Fibroblast of pulmonary artery (primary cell): ENCODE results near the gene RRAD.
"Not testable (repeated sequence)": the region's sequence is repeated elsewhere in the genome, so short reads cannot be mapped to it uniquely, and the experiment has no call there.

ENCODE experiments used
- DNase-seq: peaks from one replicate; pipeline ENCODE4 v3.0.0-alpha.2; 2010; ENCODE audit warnings: low read depth
- H3K4me3 ChIP-seq: replicated peaks from 2 replicates; pipeline ENCODE4 v1.5.1; 2011; ENCODE audit warnings: low read depth, mild to moderate bottlenecking, control low read depth, low read length, moderate library complexity
- TF ChIP-seq, protein P1 (sequence below): IDR thresholded peaks from 2 replicates; pipeline ENCODE4 v1.5.1; 2011; ENCODE audit warnings: mild to moderate bottlenecking, control low read depth, low read length, inconsistent platforms; ENCODE audit errors: missing control alignments

The RRAD gene

DNA sequence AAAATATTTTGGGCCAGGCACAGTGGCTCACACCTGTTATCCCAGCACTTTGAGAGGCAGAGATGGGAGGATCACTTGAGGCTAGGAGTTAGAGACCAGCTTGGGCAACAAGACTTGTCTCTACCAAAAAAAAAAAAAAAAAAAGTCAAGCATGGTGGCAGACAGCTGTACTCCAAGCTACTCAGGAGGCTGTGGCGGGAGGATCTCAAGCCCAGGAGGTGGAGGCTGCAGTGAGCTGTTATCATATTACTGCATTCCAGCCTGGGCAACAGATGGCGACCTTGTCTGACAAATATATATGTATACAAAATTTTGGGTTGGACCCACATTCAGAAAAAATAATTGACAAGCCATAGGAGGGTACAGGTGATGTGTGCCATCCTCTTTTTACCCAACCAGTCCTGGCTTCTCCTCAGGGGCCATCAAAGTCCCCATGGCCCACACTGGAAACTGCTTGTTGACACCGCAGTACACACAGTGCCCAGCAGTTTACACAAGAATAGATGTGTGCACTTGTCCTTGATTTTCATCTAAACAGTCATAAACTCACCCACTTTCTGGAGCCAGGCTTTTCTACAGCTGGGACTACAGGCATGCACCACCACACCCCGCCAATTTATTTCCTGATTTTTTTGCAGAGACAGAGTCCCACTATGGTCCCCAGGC lies 11.7 kb upstream of the RRAD start:
- H3K4me3 ChIP-seq = no peak overlapping the region
- no peak for DNase-seq
- TF ChIP-seq, protein P1, sequence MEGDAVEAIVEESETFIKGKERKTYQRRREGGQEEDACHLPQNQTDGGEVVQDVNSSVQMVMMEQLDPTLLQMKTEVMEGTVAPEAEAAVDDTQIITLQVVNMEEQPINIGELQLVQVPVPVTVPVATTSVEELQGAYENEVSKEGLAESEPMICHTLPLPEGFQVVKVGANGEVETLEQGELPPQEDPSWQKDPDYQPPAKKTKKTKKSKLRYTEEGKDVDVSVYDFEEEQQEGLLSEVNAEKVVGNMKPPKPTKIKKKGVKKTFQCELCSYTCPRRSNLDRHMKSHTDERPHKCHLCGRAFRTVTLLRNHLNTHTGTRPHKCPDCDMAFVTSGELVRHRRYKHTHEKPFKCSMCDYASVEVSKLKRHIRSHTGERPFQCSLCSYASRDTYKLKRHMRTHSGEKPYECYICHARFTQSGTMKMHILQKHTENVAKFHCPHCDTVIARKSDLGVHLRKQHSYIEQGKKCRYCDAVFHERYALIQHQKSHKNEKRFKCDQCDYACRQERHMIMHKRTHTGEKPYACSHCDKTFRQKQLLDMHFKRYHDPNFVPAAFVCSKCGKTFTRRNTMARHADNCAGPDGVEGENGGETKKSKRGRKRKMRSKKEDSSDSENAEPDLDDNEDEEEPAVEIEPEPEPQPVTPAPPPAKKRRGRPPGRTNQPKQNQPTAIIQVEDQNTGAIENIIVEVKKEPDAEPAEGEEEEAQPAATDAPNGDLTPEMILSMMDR = no peak

DNA sequence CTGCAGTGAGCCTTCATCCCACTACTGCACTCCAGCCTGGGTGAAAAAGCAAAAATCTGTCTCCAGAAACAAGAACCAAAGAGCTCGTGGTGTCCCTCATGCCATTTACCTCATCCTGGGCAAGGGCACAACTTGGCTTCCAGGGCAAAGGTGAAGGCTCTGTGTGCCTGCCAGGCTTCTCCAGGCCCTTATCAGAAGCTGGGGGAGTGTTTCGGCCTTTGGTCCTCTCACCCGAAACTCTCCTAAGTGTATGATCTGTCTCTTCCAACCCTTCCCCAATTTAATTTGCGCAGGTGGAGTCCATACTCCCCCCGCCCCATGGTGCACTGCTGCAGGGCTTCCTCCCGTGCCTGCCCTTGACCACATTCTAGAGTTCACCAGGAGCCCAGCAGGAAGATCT lies 11.1 kb upstream of the RRAD start:
- DNase-seq = no peak
- H3K4me3 ChIP-seq = no peak overlapping the region
- TF ChIP-seq, protein P1 = no peak

DNA sequence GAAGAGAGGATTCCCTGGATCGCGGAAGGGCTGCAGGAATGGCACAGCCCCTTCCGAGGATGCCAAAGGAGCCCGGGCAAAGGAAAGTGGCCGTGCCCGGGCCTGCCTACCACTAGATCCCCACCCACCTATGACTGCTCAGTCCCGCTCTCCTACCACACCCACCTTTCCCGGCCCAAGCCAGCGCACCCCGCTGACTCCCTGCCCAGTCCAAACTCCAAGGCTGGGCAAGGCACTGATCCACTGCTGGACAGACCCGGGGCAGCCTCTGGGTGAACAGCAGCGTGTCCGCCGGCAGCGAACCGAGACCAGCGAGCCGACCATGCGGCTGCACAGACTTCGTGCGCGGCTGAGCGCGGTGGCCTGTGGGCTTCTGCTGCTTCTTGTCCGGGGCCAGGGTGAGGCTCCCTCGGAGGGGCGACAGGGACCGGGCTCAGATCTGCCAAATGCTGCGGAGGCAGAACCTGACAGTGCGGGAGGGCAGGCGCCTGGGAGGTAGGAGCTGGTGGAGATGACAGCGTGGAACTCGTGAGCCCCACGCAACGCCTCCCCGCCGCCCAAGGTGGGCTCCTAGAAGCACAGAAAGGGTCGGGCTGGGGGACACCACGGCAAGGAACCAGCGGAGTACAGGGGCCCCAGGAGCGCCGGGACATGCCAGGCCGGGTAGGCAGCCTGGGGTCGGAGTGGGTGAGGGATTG lies 10.1 kb upstream of the RRAD start, which contains the start of gene CES2:
Gene CES2, plus strand, starts transcription at position 203 of the 698 bp plus-strand sequence. Its CDS starts 120 bp downstream, at position 323.
- TF ChIP-seq, protein P1 = no peak
- DNase-seq = peak; percentile 30
- peak within 1 kb of the TSS; percentile 83 for H3K4me3 ChIP-seq

DNA sequence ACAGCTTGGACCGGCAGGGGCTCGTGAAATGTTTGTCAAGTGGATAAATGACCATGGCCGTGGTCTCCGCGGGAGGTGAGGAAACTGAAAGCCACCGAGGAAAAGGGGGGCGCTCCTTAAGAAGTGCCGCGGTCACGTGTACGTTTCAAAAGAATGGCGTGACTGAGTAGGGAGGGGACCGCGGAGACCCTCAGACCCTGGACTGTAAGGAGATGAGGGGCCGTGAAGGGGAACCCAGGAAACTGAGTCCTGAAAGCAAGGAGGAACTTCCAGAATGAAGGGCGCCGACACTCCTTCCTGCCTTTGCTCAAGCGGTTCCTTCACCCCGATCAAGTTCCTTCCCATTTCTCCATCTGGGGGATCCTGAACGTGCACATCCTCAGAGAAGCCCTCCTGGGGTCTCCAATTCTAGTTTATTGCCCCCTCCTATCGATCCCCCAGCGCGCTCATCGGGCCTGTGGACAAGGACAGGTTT lies 9.5 kb upstream of the RRAD start:
- H3K4me3 ChIP-seq = peak overlapping the region; percentile 83
- DNase-seq = not testable (repeated sequence)

DNA sequence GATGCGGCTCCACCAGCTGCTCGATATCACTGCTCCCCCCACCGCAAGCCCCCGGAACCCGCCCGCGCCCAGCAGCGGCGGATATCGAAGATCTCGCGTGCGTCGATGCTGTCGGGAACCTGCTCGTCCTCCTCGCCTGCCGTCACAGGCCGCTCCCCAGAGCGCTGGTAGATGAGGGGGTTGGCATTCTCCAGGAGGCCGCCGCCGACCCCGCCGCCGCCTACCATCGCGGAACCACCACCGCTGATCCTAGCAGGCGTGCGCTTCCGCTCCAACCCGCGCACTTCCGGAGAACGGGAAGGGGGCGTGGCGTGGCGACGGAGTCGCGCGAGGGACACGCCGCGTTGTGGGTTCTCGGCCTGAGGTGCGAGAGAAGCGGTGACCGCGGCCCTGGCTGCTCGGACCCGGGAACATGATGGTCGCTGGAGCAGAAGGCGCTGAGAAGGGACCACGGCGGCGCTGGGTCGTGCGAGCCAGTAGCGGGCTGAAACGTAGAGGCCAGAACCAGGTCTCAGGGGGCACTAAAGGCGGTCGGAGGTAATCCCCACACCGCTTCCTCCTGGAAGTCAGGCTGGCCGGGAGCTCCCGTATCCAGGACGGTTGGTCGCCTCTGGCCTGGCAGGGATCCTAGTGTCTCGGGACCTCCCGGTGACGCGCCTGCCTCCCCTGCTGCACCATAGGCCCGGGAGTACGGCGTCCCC lies 9.0 kb upstream of the RRAD start, which contains the start of gene CIAO2B:
Gene CIAO2B, minus strand, starts transcription at position 265 of the 701 bp plus-strand sequence. Its CDS starts 38 bp downstream, at position 227.
- peak; percentile 87 for DNase-seq
- H3K4me3 ChIP-seq = peak within 1 kb of the TSS; percentile 83
- TF ChIP-seq, protein P1 = no peak

DNA sequence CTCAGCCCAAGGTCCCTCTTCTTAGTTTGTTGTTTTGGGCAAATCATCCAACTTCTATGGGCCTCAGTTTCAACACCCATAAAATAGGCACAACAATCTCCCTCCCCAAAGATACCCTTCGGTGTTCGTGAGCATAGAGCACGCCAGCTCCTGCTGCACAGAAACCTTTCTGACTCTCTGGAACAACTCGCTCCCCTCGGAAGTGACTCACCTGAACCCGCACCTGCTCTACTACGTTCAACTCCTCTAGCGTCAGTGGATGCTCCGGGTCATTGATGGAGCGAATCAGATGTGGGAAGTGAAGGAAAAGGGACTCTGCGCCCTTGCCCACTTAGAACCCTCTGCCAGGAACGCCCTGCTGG lies 8.4 kb upstream of the RRAD start:
- TF ChIP-seq, protein P1 = no peak
- H3K4me3 ChIP-seq = peak overlapping the region; percentile 83
- DNase-seq = no peak

DNA sequence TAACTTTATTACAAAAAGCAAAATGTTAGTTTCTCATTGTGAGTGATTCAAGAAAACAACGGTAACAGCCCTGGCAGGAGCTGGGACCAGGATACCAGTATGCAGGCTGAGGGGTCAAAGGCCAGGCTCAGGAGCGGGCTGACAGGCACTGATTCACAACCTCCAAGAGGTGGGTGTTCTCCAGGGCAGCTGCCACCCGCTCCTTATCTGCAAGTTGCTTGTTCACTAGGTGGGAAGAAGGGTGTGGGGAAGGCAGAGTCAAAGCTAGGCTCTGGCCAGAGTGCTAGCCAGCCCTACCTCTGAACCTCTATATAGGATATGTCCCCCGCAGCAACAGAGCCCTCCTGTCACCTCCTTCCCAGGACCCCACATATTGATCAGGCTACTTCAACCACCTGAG lies 6.7 kb upstream of the RRAD start:
- no peak for DNase-seq
- no peak overlapping the region for H3K4me3 ChIP-seq
- TF ChIP-seq, protein P1 = no peak
